PC-3 (cell line): ENCODE results near the gene MAST2. TPM values are rescaled to one million over a fixed set of nuclear protein-coding genes. Genes with fewer than 3 reads are reported as not detected.
"Not testable (repeated sequence)": the region's sequence is repeated elsewhere in the genome, so short reads cannot be mapped to it uniquely, and the experiment has no call there.

ENCODE experiments used
- ATAC-seq: fragments of 200-7000 bp; cut with Tn5 transposase; 2 replicates; pipeline ENCODE4 v1.9.1; 2020; ENCODE audit warnings: mild to moderate bottlenecking, moderate library complexity
- BruUV-seq: library from RNA; stranded (reverse); fragments of 400-500 nt; replicated peaks from 2 replicates; lab custom pipeline; 2021; lab: Mats Ljungman, UMichigan
- CTCF ChIA-PET: fragments of 300-600 bp; sonication (Branson Sonifier 250); formaldehyde crosslinking; loops from one replicate; lab custom pipeline; 2022; ENCODE audit warnings: antibody characterized with exemption; lab: Charles Lee
- POLR2A ChIA-PET: fragments of 300-600 bp; sonication (Branson Sonifier 250); formaldehyde crosslinking; loops from one replicate; lab custom pipeline; 2022; ENCODE audit warnings: antibody characterized with exemption; ENCODE audit not compliant: unreplicated experiment; lab: Charles Lee
- DNase-seq: peaks from one replicate; pipeline ENCODE4 v3.0.0-alpha.2; 2015
- H2AFZ ChIP-seq: fragments of 300-600 bp; sonication (generic); 2 replicates; pipeline ENCODE4 v1.6.0; 2016; ENCODE audit warnings: antibody characterized with exemption, low read length
- H3F3A ChIP-seq: fragments of 300-600 bp; sonication (generic); one replicate; pipeline ENCODE4 v1.6.0; 2017; ENCODE audit warnings: antibody characterized with exemption, low read length, control low read depth, mild to moderate bottlenecking; ENCODE audit not compliant: unreplicated experiment
- H3K27ac ChIP-seq: fragments of 300-600 bp; sonication (generic); 2 replicates; pipeline ENCODE4 v1.5.1; 2016; ENCODE audit warnings: mild to moderate bottlenecking, low read length
- H3K27me3 ChIP-seq: fragments of 300-600 bp; sonication (generic); 2 replicates; pipeline ENCODE4 v1.6.1; 2016; ENCODE audit warnings: low read length, mixed read lengths
- H3K36me3 ChIP-seq: fragments of 300-600 bp; sonication (generic); 2 replicates; pipeline ENCODE4 v1.6.1; 2016; ENCODE audit warnings: low read depth, mixed run types, low read length, mixed read lengths
- H3K4me1 ChIP-seq: fragments of 300-600 bp; sonication (generic); 2 replicates; pipeline ENCODE4 v1.5.1; 2016; ENCODE audit warnings: low read length; ENCODE audit not compliant: insufficient read depth
- H3K4me2 ChIP-seq: fragments of 300-600 bp; sonication (generic); 2 replicates; pipeline ENCODE4 v1.6.0; 2016; ENCODE audit warnings: low read length
- H3K4me3 ChIP-seq: fragments of 300-600 bp; sonication (generic); 2 replicates; pipeline ENCODE4 v1.5.1; 2016; ENCODE audit warnings: mild to moderate bottlenecking, low read length, mixed read lengths
- H3K79me2 ChIP-seq: fragments of 300-600 bp; sonication (generic); 2 replicates; pipeline ENCODE4 v1.6.1; 2017; ENCODE audit warnings: low read length, mixed read lengths
- H3K9ac ChIP-seq: fragments of 300-600 bp; sonication (generic); 2 replicates; pipeline ENCODE4 v1.6.0; 2016; ENCODE audit warnings: mild to moderate bottlenecking, low read length
- H3K9me2 ChIP-seq: fragments of 300-600 bp; sonication (generic); replicated peaks from 2 replicates; pipeline ENCODE4 v1.6.1; 2016; ENCODE audit warnings: mixed run types, low read length, mixed read lengths
- H3K9me3 ChIP-seq: fragments of 300-600 bp; sonication (generic); 2 replicates; pipeline ENCODE4 v1.6.1; 2016; ENCODE audit warnings: low read length, mixed read lengths
- H4K20me1 ChIP-seq: fragments of 300-600 bp; sonication (generic); 2 replicates; pipeline ENCODE4 v1.6.1; 2016; ENCODE audit warnings: low read length, mixed read lengths
- CTCF ChIP-seq: fragments of 300-600 bp; sonication (generic); conservative IDR thresholded peaks from 2 replicates; pipeline ENCODE4 v1.5.1; 2017; ENCODE audit warnings: antibody characterized with exemption, low read depth, mild to moderate bottlenecking, low read length
- EZH2 ChIP-seq: fragments of 300-600 bp; sonication (generic); IDR thresholded peaks from one replicate; pipeline ENCODE4 v1.6.1; 2017; ENCODE audit warnings: antibody characterized with exemption, mild to moderate bottlenecking, low read length; ENCODE audit not compliant: unreplicated experiment
- EZH2phosphoT487 ChIP-seq: fragments of 300-600 bp; sonication (generic); IDR thresholded peaks from 2 replicates; pipeline ENCODE4 v1.6.1; 2018; ENCODE audit warnings: mild to moderate bottlenecking, antibody characterized with exemption, low read length, borderline replicate concordance
- intact Hi-C: fragments of 100-400 bp; cut with micrococcal nuclease; formaldehyde crosslinking; loops from 2 replicates; pipeline ENCODE4 v1.9.0; 2023
- total RNA-seq: library from RNA; depleted of rRNA; stranded (reverse); fragments of >200 nt; gene quantifications from 2 replicates; pipeline ENCODE4 v1.2.3, GENCODE V29; 2014

The MAST2 gene
- total RNA-seq, 1 experiment from 2014 or later, result 29.3 TPM

GRCh38 chr1:45834689-45835088 is 31.3 kb downstream of the MAST2 start:
- H3K9ac ChIP-seq, result no peak overlapping the region
- H3K4me1 ChIP-seq, result no peaks in the 10 kb centered on the region
- no peak overlapping the region for H3K4me2 ChIP-seq
- no peaks in the 10 kb centered on the region for H4K20me1 ChIP-seq
- DNase-seq (no peak), ATAC-seq (no peak)
- no peaks in the 10 kb centered on the region for H3K9me2 ChIP-seq
- no peaks in the 10 kb centered on the region for H3K27me3 ChIP-seq
- H3K9me3 ChIP-seq, result no peaks in the 10 kb centered on the region
- no peak overlapping the region for H2AFZ ChIP-seq
- no peak overlapping the region for H3K4me3 ChIP-seq
- TF ChIP-seq EZH2phosphoT487 (no peak), CTCF (no peak), EZH2 (no peak)
- H3K79me2 ChIP-seq, result no peaks in the 10 kb centered on the region
- H3K36me3 ChIP-seq, result peaks cover 7% of the 10 kb centered on the region
- H3K27ac ChIP-seq, result no peak overlapping the region
- no peaks in the 10 kb centered on the region for H3F3A ChIP-seq
- CTCF ChIA-PET, result no interaction called here
- BruUV-seq, result no TSS peak
- intact Hi-C loops, result no loop called here
- POLR2A ChIA-PET, result no interaction called here

GRCh38 chr1:45836451-45836850 is 33.0 kb downstream of the MAST2 start:
- 0 out of 2 replicates have a peak, but pooled peaks cover 3% of the 10 kb centered on the region for H3K79me2 ChIP-seq
- no TSS peak for BruUV-seq
- no peaks in the 10 kb centered on the region for H3K27me3 ChIP-seq
- no peak overlapping the region for H2AFZ ChIP-seq
- no peaks in the 10 kb centered on the region for H3K9me3 ChIP-seq
- no peaks in the 10 kb centered on the region; the same call in 1 of the 2 replicates for H3K4me1 ChIP-seq
- no peak for DNase-seq
- H4K20me1 ChIP-seq, result no peaks in the 10 kb centered on the region
- TF ChIP-seq EZH2phosphoT487, result no peak
- no peak for TF ChIP-seq EZH2
- TF ChIP-seq CTCF, result no peak
- ChIA-PET POLR2A (no interaction called here), CTCF (no interaction called here)
- H3F3A ChIP-seq, result no peaks in the 10 kb centered on the region
- peaks cover 7% of the 10 kb centered on the region for H3K36me3 ChIP-seq
- intact Hi-C loops, result no loop called here
- no peak overlapping the region for H3K4me2 ChIP-seq
- no peak overlapping the region for H3K4me3 ChIP-seq
- ATAC-seq, result no peak
- no peaks in the 10 kb centered on the region for H3K9me2 ChIP-seq
- no peak overlapping the region for H3K27ac ChIP-seq
- H3K9ac ChIP-seq, result no peak overlapping the region

- CTCF ChIA-PET, H3K27me3 ChIP-seq, DNase-seq, H3K4me1 ChIP-seq, H3K36me3 ChIP-seq, H3F3A ChIP-seq, H3K27ac ChIP-seq, H3K79me2 ChIP-seq, POLR2A ChIA-PET, H4K20me1 ChIP-seq, H2AFZ ChIP-seq, H3K9me3 ChIP-seq, H3K9ac ChIP-seq, H3K9me2 ChIP-seq, BruUV-seq, ATAC-seq, H3K4me3 ChIP-seq, intact Hi-C loops, H3K4me2 ChIP-seq: not testable (repeated sequence)
Measured at GRCh38 chr1:45836861-45837260, 33.4 kb downstream of the MAST2 start.

GRCh38 chr1:45838322-45838721 is 34.9 kb downstream of the MAST2 start:
- H2AFZ ChIP-seq, H3K4me2 ChIP-seq, H3K79me2 ChIP-seq, H3K9me3 ChIP-seq, H4K20me1 ChIP-seq, intact Hi-C loops, CTCF ChIA-PET, ATAC-seq, H3K36me3 ChIP-seq, H3F3A ChIP-seq, DNase-seq, H3K4me3 ChIP-seq, POLR2A ChIA-PET, H3K4me1 ChIP-seq, BruUV-seq, H3K9ac ChIP-seq, H3K9me2 ChIP-seq, H3K27ac ChIP-seq, H3K27me3 ChIP-seq: not testable (repeated sequence)
